GM19043 (cell line): ENCODE data around the gene CTPS2.
"Not testable (repeated sequence)": the region's sequence is repeated elsewhere in the genome, so short reads cannot be mapped to it uniquely, and the experiment has no call there.

ENCODE experiments used
- ATAC-seq: cut with Tn5 transposase; IDR thresholded peaks from one replicate; pipeline ENCODE4 v1.9.1; 2021; ENCODE audit warnings: low read depth; ENCODE audit not compliant: unreplicated experiment

Gene CTPS2

GRCh38 chrX:16575388-16575787 lies 137.1 kb downstream of the CTPS2 start:
- ATAC-seq, result not testable (repeated sequence)

- no peak for ATAC-seq
Measured at GRCh38 chrX:16573781-16574180, 138.7 kb downstream of the CTPS2 start.

GRCh38 chrX:16567681-16568080 lies 144.8 kb downstream of the CTPS2 start:
- no peak for ATAC-seq

GRCh38 chrX:16566571-16566970 lies 145.9 kb downstream of the CTPS2 start:
- ATAC-seq, result no peak

- no peak for ATAC-seq
Measured at GRCh38 chrX:16560173-16560572, 152.3 kb downstream of the CTPS2 start.

- no peak for ATAC-seq
Measured at GRCh38 chrX:16559206-16559619, 153.3 kb downstream of the CTPS2 start.

GRCh38 chrX:16558489-16558888 lies 154.0 kb downstream of the CTPS2 start:
- ATAC-seq, result no peak

- no peak for ATAC-seq
Measured at GRCh38 chrX:16552546-16552945, 159.9 kb downstream of the CTPS2 start.

- ATAC-seq, result no peak
Measured at GRCh38 chrX:16547644-16548043, 164.8 kb downstream of the CTPS2 start.

- no peak for ATAC-seq
Measured at GRCh38 chrX:16544969-16545368, 167.5 kb downstream of the CTPS2 start.
